HG03575 (cell line): ENCODE measurements around the gene ABHD1.
"Not testable (repeated sequence)": the region's sequence is repeated elsewhere in the genome, so short reads cannot be mapped to it uniquely, and the experiment has no call there.

ENCODE experiments used
- ATAC-seq: cut with Tn5 transposase; IDR thresholded peaks from one replicate; pipeline ENCODE4 v1.9.1; 2021; ENCODE audit not compliant: unreplicated experiment, insufficient number of reproducible peaks, low FRiP score; ENCODE audit errors: extremely low read depth

ABHD1 gene

GRCh38 chr2:27102329-27102728 is 21.3 kb upstream of the ABHD1 start:
- ATAC-seq = no peak

- ATAC-seq = no peak
Measured at GRCh38 chr2:27105981-27106380, 17.6 kb upstream of the ABHD1 start.

GRCh38 chr2:27108221-27108620 is 15.4 kb upstream of the ABHD1 start:
- ATAC-seq = no peak

- no peak for ATAC-seq
Measured at GRCh38 chr2:27109083-27109482, 14.5 kb upstream of the ABHD1 start.

GRCh38 chr2:27110603-27111352 is 12.8 kb upstream of the ABHD1 start:
- ATAC-seq = not testable (repeated sequence)

DNA sequence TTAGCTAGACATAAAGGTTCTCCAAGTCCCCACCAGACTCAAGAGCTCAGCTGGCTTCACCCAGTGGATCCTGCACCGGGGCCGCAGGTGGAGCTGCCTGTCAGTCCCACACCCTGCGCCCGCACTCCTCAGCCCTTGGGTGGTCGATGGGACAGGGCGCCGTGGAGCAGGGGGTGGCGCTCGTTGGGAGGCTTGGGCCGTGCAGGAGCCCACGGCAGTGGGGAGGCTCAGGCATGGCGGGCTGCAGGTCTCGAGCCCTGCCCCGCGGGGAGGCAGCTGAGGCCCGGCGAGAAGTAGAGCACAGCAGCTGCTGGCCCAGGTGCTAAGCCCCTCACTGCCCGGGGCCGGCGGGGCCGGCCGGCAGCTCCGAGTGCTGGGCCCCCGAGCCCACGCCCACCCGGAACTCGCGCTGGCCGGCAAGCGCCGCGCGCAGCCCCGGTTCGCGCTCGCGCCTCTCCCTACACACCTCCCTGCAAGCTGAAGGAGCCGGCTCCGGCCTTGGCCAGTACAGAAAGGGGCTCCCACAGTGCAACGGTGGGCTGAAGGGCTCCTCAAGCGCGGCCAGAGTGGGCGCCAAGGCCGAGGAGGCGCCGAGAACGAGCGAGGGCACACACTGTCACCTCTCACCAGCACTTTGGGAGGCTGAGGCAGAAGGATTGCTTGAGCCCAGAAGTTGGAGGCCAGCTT is 12.1 kb upstream of the ABHD1 start:
- ATAC-seq = not testable (repeated sequence)

DNA sequence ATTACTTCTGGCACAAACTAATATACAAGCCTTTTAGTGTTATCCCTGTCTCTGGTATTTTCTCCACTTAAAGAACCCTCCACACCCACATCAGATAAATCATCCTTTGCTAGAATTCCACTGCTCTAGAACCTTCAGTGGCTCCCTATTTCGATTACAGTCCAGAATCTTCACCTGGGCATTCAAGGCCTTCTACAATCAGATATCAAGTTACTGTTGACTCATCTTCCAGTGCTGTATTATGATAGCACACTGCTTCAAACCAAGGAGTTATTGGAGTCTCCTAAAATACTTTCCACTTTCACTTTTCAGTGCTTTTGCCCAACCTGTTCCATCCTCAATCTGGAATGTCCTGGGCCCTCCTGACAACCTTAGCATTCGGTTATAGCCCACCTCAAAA is 8.1 kb upstream of the ABHD1 start:
- ATAC-seq = no peak

- no peak for ATAC-seq
Measured at GRCh38 chr2:27117995-27118524, 5.6 kb upstream of the ABHD1 start.

DNA sequence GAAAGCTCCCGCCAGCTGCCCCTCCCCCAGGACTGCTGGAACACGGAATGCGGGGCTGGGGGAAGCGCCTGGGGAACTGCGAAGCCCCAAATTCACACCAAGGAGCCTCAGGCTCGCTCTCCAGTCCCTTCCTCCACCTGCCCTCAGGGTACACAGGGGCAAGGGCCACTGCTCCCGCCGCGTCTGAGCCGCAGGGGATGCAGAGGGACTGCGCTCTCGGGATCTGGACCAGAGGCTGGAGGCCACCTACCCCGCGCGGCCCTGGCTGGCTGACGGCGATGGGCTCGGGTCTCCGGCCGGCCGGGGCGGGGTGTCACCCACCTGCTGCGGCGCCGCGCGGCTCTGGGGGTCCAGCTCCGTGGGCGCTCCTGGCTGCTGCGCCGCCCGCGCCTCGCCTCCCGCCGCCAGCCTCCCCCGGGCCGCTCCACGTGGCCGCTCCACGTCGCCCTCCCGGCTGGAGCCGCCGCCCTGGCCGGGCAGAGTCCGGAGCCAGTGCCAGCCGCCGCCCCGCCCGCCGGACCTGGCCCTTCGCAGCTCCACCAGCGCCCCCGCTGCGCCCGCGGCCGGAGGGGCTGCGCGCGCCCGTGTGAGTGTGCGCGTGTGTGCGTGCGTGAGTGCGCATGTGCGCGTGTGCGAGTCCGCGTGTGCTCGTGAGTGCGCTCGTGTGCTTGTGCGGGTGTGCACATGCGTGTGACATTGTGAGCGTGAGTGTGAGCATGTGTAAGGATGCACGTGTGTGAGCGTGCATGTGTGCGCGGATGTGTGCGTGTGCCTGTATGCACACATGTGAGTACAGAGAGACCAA is 4.9 kb upstream of the ABHD1 start, which contains the start of gene CGREF1:
Gene CGREF1, minus strand, starts transcription at position 604 of the 805 bp plus-strand sequence. CDS start 14,762 bp downstream, outside the sequence.
- no peak for ATAC-seq

DNA sequence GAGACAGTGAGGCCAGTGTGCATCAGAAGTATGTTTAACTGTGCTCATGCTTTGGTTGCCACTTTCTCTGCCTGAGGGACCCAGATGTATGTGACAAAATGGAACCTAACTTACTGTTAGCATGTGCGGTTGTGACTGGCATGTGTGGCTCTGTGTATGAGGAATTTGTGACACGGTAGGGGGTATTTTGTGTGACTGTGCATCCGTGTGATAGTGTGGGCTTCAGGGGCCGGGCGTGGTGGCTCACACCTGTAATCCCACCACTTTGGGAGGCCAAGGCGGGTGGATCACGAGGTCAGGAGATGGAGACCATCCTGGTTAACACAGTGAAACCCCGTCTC is 4.3 kb upstream of the ABHD1 start:
- ATAC-seq = not testable (repeated sequence)

GRCh38 chr2:27121906-27122305 is 1.7 kb upstream of the ABHD1 start:
- no peak for ATAC-seq

- ATAC-seq = no peak
Measured at GRCh38 chr2:27122791-27123190, 824 bp upstream of the ABHD1 start.

GRCh38 chr2:27125104-27125503 is 1.5 kb downstream of the ABHD1 start:
- ATAC-seq = no peak

DNA sequence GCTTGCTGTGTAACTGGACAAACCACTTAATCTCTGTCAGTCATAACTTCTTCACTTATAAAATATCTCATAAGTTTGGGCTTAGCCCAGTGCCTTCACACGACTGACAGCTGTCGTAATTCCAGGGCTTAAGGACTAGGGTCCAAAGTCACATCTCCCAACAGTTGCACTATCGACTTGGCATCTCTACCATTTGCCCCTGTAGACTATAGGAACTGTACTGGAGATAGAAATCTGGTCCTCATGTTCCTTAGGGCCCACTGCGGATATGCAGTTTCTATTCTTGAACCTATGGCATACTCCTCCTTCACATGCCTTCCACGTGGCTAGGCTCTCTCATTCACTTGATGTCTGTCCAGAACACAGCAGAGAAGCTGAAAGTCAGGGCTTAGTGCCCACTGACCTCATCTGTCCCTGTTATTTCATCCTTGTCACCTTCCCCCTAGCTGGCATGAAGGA is 2.7 kb downstream of the ABHD1 start:
- ATAC-seq = no peak

DNA sequence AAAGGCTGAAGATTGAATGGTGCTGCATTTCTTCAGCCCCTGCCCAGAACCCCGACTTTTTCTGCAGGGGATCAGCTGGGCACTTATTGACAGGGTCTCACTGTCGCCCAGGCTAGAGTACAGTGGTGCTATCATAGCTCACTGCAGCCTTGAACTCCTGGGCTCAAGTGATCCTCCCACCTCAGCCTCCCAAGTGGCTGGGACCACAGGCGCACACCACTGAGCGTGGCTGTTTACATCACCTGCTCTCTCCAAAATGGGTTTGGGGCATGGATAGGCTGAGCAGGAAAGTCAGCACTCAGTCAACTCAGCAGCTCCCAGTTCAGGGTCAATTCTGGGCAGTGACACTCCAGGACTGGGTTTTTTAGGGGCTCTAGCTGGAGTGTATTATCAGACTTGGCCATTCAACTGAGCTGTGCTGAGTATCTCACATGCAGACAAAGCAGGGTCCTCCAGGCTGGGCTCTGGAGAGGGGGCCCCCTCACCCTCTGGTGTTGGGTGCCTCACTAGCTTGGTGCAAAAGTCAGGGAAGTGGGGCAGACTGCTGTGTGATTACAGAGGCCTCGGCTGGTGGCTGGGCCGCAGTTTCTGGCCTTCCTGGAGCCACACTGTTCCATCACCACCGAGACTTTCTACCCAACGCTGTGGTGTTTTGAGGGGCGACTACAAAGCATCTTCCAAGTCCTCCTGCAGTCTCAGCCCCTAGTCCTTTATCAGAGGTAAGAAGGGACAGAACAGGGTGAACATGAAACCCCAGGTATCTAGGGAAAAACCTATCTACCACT is 4.5 kb downstream of the ABHD1 start:
- ATAC-seq = no peak

GRCh38 chr2:27128668-27129571 is 5.3 kb downstream of the ABHD1 start:
- ATAC-seq = no peak

DNA sequence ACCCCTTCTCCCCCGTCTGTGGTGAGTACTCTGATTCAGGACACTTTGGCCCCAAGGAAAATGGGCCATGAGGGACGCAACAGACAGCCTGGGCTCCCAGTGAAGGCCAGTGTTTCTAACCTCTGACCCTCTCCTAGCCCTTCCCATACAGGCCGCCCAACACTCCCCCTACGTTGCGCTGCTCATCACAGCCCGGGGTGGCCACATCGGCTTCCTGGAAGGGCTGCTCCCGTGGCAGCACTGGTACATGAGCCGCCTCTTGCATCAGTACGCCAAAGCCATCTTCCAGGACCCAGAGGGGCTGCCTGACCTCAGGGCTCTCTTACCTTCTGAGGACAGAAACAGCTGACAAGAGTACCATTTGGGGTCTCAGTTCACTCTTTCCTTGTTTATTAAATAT is 6.8 kb downstream of the ABHD1 start:
- ATAC-seq = no peak

DNA sequence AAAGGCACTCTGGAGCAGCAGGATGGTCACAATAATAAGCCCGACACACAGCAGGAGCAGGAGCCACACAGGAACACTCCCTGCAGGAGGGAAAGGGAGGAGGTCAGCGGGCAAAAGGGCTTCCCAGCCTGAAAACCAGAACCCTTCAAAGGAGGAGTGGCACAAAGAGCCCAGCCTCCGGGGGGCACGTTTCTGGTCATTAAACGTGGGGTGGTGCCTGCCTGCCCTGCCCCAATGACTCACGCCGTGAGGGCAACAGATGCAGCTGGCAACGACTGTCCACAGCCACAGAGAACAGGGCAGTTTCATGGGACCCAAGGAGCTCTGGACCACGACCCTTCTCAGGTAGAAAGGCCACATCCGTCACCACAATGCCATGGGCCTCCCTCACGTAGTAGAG is 7.8 kb downstream of the ABHD1 start:
- no peak for ATAC-seq
